Activated CD4-positive, alpha-beta T cell treated with anti-CD3 and anti-CD28 coated beads, Interleukin-2, amount 10 ng/mL, durations not matched to agents 7 days and 5 days (primary cell): ENCODE results near the gene PNPLA1. TPM values are rescaled to one million over a fixed set of nuclear protein-coding genes. Genes with fewer than 3 reads are reported as not detected.

Experiments
- CTCF ChIA-PET: fragments of 350-600 bp; sonication (Branson Sonifier 250); formaldehyde crosslinking; loops from one replicate; lab custom pipeline; 2021; ENCODE audit warnings: antibody characterized with exemption; lab: Charles Lee
- POLR2A ChIA-PET: fragments of 350-600 bp; sonication (Branson Sonifier 250); formaldehyde crosslinking; loops from one replicate; lab custom pipeline; 2021; ENCODE audit warnings: antibody characterized with exemption; lab: Charles Lee
- DNase-seq: peaks from one replicate; pipeline ENCODE4 v3.0.0-alpha.2; 2020
- H3K27ac Mint-ChIP-seq: one replicate; pipeline ENCODE4 v1.8.0; 2021; ENCODE audit warnings: mild to moderate bottlenecking, moderate library complexity, mixed read lengths
- H3K27me3 Mint-ChIP-seq: one replicate; pipeline ENCODE4 v1.8.0; 2021; ENCODE audit warnings: mixed read lengths
- H3K36me3 Mint-ChIP-seq: one replicate; pipeline ENCODE4 v1.8.0; 2021; ENCODE audit warnings: low read depth, mixed read lengths
- H3K4me1 Mint-ChIP-seq: one replicate; pipeline ENCODE4 v1.8.0; 2021; ENCODE audit warnings: mixed read lengths
- H3K4me3 Mint-ChIP-seq: one replicate; pipeline ENCODE4 v1.8.0; 2021; ENCODE audit warnings: mild to moderate bottlenecking, moderate library complexity, mixed read lengths
- H3K9me3 Mint-ChIP-seq: one replicate; pipeline ENCODE4 v1.8.0; 2021; ENCODE audit warnings: mixed read lengths
- total RNA-seq, 2 experiments: library from RNA; stranded (reverse); gene quantifications; one replicate each; pipeline ENCODE4 v1.2.3, GENCODE V29; 2021

PNPLA1 gene
- total RNA-seq, 2 experiments from 2014 or later = not detected

DNA sequence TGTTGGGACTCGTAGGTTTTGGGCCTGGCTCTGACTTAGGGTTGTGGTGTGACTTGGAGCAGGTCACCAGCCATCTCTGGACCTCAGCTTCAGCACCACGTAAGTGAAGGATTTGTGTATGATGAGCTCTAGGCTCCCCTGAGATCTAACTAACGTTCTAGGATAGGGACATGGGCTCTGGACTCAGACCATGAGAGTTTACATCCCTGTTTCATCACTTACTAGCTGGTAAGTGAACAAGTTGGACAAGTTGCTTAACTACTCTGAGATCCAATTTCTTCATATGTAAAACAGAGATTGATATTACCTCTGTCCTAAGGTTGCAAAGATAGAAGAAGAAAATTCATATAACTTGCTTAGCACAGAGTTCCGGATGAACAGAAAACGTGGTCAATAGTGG is 20.3 kb upstream of the PNPLA1 start:
- ChIA-PET CTCF (no interaction called here), POLR2A (no interaction called here)
- Mint-ChIP-seq H3K27ac (no peak overlapping the region), H3K9me3 (no peaks in the 10 kb centered on the region), H3K4me3 (no peak overlapping the region), H3K27me3 (peaks cover 3% of the 10 kb centered on the region), H3K4me1 (peaks cover 6% of the 10 kb centered on the region), H3K36me3 (no peaks in the 10 kb centered on the region)
- DNase-seq = no peak

DNA sequence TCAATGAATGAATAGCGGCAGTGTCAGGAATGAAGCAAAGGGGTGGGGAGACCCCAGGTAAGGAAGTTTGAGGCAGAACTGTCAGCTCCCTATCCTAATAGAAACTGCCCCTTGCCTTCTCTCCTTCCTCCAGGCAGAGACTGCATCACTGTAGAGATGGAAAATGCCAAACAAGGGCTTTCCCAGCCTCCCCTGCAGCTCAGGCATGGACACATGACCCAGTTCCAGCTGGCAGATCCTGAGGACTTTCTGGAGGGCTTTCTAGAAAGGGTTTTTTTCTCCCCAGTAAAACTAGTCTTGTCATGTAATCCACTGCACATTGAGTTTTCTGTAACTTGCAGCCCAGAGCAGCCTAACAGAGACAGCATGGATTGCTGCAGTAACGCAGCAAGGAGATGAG is 17.9 kb upstream of the PNPLA1 start:
- H3K27ac Mint-ChIP-seq = no peak overlapping the region
- ChIA-PET CTCF (no interaction called here), POLR2A (no interaction called here)
- no peaks in the 10 kb centered on the region for H3K4me1 Mint-ChIP-seq
- DNase-seq = no peak
- no peak overlapping the region for H3K4me3 Mint-ChIP-seq
- H3K27me3 Mint-ChIP-seq = peaks cover 5% of the 10 kb centered on the region
- H3K9me3 Mint-ChIP-seq = no peaks in the 10 kb centered on the region
- no peaks in the 10 kb centered on the region for H3K36me3 Mint-ChIP-seq

DNA sequence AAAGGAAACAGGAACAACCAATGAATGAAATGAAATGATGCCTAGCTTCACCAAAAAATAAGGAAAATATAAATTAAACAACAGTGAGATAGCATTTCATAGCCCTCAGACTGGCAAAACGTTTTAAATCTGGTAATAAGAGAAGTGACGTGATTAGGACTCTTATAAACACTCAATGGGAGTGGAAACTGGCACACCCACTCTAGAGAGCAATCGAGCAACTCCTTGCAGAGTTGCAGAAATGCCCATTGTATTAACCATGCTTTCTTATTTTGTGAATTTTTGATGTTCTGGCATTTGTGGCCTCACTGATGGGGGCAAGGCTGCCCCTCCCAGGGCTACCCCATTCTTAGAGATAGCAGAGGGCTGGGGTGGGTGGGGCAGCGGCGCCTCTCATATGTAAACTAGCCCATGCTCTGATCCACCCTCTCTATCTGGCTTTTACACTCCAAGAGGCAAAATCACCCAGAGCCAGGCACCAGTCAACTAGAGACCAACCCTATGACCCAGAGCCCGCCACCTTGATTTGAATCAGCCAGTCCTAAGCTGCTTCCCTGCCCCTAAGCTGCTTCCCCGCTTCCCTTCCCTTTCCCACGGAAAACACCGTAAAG is 6.4 kb upstream of the PNPLA1 start:
- no peak for DNase-seq
- ChIA-PET POLR2A (no interaction called here), CTCF (no interaction called here)
- H3K27ac Mint-ChIP-seq = no peak overlapping the region
- peaks cover 7% of the 10 kb centered on the region for H3K9me3 Mint-ChIP-seq
- no peak overlapping the region for H3K4me3 Mint-ChIP-seq
- no peaks in the 10 kb centered on the region for H3K36me3 Mint-ChIP-seq
- H3K27me3 Mint-ChIP-seq = peaks cover 34% of the 10 kb centered on the region
- no peaks in the 10 kb centered on the region for H3K4me1 Mint-ChIP-seq

DNA sequence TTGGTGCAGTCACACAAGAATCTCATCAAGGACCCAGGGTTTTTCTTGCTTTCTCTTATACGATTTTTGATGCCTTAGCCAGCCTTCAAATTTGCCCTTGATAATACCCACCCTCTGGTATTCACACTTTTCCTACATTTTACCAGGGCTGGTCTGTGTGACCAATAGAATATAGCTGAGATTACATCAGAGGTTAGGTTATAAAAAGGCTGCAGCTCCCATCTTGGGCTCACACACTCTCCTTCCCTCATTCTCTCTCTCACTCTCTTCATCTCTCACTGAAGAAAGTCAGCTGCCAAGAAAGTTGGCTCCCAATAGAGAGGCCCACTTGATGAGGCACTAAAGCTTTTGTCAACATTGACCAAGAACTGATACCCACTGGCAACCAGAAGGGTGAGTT is 4.1 kb upstream of the PNPLA1 start:
- H3K4me3 Mint-ChIP-seq = no peak overlapping the region
- CTCF ChIA-PET = interaction anchor here (2.2 kb wide), 1 partner anchor 21 kb away, joined by 4 read pairs; no protein-coding TSS in a partner anchor
- POLR2A ChIA-PET = no interaction called here
- no peaks in the 10 kb centered on the region for H3K4me1 Mint-ChIP-seq
- H3K36me3 Mint-ChIP-seq = no peaks in the 10 kb centered on the region
- no peak for DNase-seq
- peaks cover 7% of the 10 kb centered on the region for H3K9me3 Mint-ChIP-seq
- no peak overlapping the region for H3K27ac Mint-ChIP-seq
- H3K27me3 Mint-ChIP-seq = peaks cover 28% of the 10 kb centered on the region

DNA sequence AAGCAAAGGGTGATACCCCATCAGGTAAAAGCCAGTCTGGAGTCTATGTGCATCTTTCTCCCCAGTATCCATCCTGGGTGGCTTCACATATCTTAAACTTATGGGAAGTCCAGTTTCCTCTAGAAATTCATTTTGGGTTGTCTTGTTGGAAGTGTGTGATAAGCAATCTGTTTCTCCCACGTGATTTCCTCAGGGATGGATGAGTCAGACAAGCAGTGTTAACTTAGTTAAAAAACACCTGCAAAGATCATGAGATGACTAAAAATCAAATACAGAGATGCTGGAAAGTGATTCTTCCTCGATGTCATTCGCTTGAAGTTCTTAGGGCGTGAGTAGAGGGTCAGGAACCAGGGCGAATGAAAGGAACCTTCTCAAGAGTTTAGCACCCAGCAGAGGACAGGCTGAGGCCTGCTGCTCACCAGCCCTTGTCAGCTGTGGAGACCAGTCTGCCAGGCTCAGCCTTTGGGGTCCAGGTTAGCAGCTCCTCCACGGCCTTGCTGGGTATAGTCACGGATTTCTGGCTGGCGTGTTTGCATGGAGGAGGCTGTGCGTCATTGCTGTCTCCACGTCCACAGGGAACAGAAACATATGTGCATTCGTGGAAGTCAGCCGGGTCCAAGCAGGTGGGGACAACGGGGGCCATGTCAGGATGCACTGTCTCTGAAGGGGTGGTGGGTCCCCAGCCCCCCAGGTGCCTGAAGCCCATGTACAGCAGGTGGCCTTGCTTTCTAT is 2.8 kb upstream of the PNPLA1 start:
- H3K27me3 Mint-ChIP-seq = peaks cover 18% of the 10 kb centered on the region
- H3K9me3 Mint-ChIP-seq = peaks cover 7% of the 10 kb centered on the region
- H3K27ac Mint-ChIP-seq = no peak overlapping the region
- DNase-seq = no peak
- H3K36me3 Mint-ChIP-seq = no peaks in the 10 kb centered on the region
- H3K4me1 Mint-ChIP-seq = no peaks in the 10 kb centered on the region
- CTCF ChIA-PET = interaction anchor here (2.2 kb wide), 1 partner anchor 22 kb away, joined by 4 read pairs; no protein-coding TSS in a partner anchor
- H3K4me3 Mint-ChIP-seq = no peak overlapping the region
- POLR2A ChIA-PET = no interaction called here

DNA sequence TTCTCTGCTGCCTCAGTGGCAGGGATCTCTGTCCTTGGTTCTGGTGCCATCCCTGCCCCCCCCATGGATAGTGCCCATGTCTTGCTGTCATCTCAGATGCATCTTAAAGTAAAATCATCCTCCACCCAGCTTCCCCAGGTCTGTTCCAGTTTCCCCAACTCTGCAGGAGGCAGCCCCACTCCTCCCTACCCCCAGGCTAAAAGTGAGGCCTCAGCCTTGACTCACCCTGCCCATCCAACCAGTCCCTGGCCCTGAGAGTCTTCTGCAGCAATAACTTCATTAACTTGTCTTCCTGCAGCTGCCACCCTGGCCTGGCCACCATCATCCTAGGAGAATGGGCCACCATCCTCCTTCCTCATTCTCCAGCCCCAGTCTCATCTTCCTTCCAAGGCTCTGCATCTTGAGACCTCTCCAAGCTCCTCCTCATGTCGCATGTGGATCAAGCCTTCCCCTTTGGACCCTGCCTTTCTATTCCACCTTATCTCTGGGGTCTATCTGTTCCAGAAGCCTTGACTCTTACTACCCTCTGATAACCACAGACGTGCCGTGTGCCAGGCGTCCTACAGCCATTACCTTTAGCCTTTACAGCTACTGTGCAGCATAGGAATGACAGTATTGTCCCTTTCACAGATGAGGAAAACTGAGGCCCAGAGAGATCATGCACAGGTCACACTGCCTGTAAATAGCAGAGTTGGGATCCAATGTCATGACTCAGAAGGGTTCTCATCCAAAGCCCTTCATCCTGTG is 2.0 kb upstream of the PNPLA1 start:
- Mint-ChIP-seq H3K4me1 (no peaks in the 10 kb centered on the region), H3K4me3 (no peak overlapping the region), H3K27me3 (peaks cover 17% of the 10 kb centered on the region), H3K36me3 (no peaks in the 10 kb centered on the region), H3K9me3 (peaks cover 7% of the 10 kb centered on the region), H3K27ac (no peak overlapping the region)
- ChIA-PET CTCF (no interaction called here), POLR2A (no interaction called here)
- no peak for DNase-seq

DNA sequence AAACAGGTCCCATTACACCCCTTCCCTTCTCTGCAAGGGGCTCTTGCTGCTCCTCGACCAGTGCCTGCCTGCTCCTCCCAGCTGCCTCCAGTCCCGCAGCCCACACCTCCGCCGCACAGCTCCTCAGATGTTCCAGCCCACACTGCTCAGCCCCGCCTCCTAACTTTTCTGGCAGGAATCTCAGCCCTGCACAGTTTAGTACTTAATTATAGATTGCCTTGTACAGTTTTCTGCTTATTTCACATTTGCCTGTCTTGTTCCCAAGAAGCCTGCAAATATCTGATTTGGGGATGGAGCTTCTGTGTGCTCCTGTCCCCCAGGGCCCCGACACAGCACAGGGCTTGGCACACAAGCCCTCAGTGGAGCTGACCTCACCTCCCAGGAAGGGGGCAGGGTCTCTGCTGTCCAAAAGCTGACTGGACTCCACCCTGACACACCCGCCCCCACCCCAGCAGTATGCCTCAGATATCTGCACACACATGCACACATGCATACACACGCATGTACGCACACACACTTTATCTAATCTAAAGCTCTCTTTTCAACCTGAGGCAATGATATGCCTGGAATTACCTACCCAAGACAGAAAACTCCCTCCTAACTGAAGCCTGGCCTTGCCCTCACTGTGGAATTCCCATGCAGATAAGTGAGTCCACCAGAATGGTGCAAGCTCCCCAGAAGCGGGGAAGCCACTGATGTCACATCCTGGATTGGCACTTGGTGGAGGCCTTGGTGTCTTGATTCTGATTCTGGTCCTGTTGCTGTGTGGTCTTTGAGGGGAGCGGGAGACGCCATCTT is 1.2 kb upstream of the PNPLA1 start:
- ChIA-PET CTCF (no interaction called here), POLR2A (no interaction called here)
- no peaks in the 10 kb centered on the region for H3K36me3 Mint-ChIP-seq

DNA sequence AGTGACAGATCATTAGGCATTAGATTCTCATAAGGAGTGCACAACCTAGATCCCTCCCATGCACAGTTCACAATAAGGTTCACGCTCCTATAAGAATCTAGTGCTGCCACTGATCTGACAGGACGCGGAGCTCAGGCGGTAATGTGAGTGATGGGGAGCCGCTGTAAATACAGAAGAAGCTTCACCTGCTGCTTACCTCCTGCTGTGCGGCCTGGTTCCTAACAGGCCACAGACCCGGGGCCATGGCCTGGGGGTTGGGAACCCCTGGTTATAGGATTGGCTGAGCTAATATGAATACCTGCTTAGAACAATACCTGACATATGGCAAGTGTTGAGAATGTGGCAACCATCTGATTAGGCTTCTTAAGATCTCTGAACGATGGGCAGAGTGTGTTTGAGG is 2.4 kb downstream of the PNPLA1 start:
- Mint-ChIP-seq H3K36me3 (no peaks in the 10 kb centered on the region), H3K4me3 (no peak overlapping the region), H3K27me3 (peaks cover 17% of the 10 kb centered on the region), H3K4me1 (no peaks in the 10 kb centered on the region), H3K9me3 (no peaks in the 10 kb centered on the region), H3K27ac (no peak overlapping the region)
- POLR2A ChIA-PET = no interaction called here
- DNase-seq = no peak
- CTCF ChIA-PET = interaction anchor here (0.6 kb wide), 1 partner anchor 335 kb away, joined by 3 read pairs; no protein-coding TSS in a partner anchor

More for the DNA sequence above, 1.2 kb upstream of the PNPLA1 start:
- no peak overlapping the region for H3K27ac Mint-ChIP-seq
- no peak for DNase-seq
- no peaks in the 10 kb centered on the region for H3K4me1 Mint-ChIP-seq
- H3K9me3 Mint-ChIP-seq = peaks cover 7% of the 10 kb centered on the region
- peaks cover 13% of the 10 kb centered on the region for H3K27me3 Mint-ChIP-seq
- no peak overlapping the region for H3K4me3 Mint-ChIP-seq

DNA sequence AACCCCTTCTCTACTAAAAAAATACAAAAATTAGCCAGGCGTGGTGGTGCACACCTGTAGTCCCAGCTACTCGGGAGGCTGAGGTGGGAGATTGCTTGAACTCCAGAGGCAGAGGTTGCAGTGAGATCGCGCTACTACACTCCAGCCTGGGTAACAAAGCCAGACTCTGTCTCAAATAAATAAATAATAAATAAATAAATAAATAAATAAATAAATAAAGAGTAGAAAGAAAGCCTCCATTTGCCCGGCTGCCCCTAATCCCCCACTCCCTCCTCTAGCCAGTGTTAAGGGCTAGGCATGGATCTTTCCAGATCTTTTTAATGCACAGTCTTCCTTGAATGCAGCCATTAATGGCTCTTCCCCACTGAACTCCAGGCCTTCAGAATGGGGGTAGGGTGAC is 3.2 kb downstream of the PNPLA1 start:
- H3K27me3 Mint-ChIP-seq = peaks cover 20% of the 10 kb centered on the region
- no peak for DNase-seq
- no peaks in the 10 kb centered on the region for H3K9me3 Mint-ChIP-seq
- H3K27ac Mint-ChIP-seq = no peak overlapping the region
- H3K36me3 Mint-ChIP-seq = no peaks in the 10 kb centered on the region
- POLR2A ChIA-PET = no interaction called here
- CTCF ChIA-PET = no interaction called here
- H3K4me3 Mint-ChIP-seq = no peak overlapping the region
- H3K4me1 Mint-ChIP-seq = no peaks in the 10 kb centered on the region

DNA sequence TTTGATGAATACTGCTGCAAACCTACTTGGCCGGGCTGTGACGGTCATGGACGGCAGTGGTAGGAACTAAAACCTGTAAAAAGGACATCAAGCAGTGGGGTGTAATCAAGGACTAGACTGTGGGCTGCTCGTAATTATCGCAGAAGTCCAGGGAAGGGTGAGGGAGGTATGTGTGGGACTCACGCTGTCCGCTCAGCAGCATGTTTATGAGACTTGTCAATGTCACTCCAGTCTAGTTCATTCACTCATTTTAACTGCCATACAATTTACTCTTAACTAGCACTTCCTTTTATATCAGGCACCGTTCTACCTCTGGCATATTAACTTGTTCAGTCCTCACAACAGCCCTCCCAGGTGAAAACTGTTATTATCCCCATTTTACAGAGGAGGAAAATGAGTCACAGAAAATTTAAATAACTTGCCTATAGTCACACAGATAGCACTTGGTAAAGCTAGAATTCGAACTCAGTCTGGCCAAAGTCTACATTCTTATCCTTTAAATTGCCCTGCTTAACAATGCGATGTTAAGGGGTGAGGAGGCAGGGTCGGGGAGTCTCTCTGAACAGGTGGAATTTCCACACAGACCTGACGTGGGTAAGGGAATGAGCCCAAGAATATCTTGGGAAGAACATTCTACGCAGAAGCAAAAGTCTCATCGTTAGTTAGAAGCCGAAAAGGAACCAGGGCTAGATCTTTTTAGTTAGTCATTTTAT is 4.1 kb downstream of the PNPLA1 start:
- CTCF ChIA-PET = no interaction called here
- Mint-ChIP-seq H3K9me3 (no peaks in the 10 kb centered on the region), H3K4me3 (no peak overlapping the region), H3K4me1 (no peaks in the 10 kb centered on the region), H3K27me3 (peaks cover 23% of the 10 kb centered on the region), H3K27ac (no peak overlapping the region), H3K36me3 (no peaks in the 10 kb centered on the region)
- no peak for DNase-seq
- POLR2A ChIA-PET = no interaction called here

DNA sequence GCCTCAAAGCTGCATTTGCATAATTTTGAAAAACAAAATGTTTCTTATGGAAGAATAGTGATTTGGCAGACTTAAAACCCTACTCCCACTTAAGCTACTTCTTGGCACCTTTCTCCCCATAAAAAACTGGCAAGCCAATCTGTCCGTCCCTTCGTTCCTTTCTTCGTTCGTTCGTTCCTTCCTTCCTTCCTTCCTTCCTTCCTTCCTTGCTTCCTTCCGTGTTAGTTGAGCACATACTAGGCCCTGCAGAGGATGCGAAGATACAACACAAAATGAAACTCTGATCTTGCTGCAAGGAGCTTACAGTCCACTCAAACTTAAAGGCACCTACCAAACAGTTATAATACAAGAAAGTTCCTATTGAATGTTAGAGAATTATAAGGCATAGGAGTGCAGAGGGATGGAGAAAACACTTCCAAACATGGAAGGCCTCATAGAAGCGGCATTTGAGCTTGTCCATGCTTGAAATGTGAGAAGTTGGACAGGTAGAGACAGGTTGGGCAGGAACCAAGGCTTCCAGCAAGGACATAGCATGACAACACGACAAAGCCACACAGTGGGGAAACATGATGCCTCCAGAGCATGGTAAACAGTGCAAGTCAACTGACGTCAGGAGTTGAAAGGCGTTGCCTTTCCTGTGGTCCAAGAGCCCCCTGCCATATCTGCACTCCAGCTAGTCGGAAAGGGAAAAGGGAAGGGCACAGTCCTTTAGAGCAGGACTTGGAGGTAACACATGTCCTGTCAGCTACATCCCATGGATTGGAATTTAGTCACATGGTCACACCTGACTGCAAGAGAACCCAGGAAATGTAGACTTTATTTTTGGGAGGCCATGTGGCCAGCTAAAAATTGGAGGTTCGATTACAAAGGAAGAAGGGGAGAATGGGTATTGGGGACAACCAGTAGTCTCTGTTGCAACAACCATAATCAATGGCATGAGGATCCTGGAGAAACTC is 7.0 kb downstream of the PNPLA1 start:
- no peaks in the 10 kb centered on the region for H3K4me1 Mint-ChIP-seq
- no peak overlapping the region for H3K4me3 Mint-ChIP-seq
- ChIA-PET CTCF (interaction anchor here (0.7 to 0.8 kb wide), 2 partner anchors 13 to 1653 kb away, joined by 3 read pairs; no protein-coding TSS in a partner anchor), POLR2A (no interaction called here)
- H3K36me3 Mint-ChIP-seq = no peaks in the 10 kb centered on the region
- peaks cover 30% of the 10 kb centered on the region for H3K27me3 Mint-ChIP-seq
- no peak overlapping the region for H3K27ac Mint-ChIP-seq
- H3K9me3 Mint-ChIP-seq = no peaks in the 10 kb centered on the region
- no peak for DNase-seq
